GM12891 (cell line): ENCODE results near the gene JDP2.

Experiments
- POLR2A ChIP-seq: IDR thresholded peaks from 2 replicates; pipeline ENCODE4 v1.6.1; 2011; ENCODE audit warnings: low read depth, low read length, control low read depth
- POLR2AphosphoS5 ChIP-seq: IDR thresholded peaks from 2 replicates; pipeline ENCODE4 v1.6.1; 2011; ENCODE audit warnings: low read depth, low read length, control low read depth
- POU2F2 ChIP-seq: IDR thresholded peaks from 2 replicates; pipeline ENCODE4 v1.6.1; 2011; ENCODE audit warnings: low read depth, mild to moderate bottlenecking, control low read depth, low read length, moderate library complexity
- SPI1 ChIP-seq: IDR thresholded peaks from 2 replicates; pipeline ENCODE4 v1.6.1; 2011; ENCODE audit warnings: low read depth, low read length, control low read depth
- TAF1 ChIP-seq: IDR thresholded peaks from 2 replicates; pipeline ENCODE4 v1.6.1; 2011; ENCODE audit warnings: low read depth, low read length, control low read depth

DNA sequence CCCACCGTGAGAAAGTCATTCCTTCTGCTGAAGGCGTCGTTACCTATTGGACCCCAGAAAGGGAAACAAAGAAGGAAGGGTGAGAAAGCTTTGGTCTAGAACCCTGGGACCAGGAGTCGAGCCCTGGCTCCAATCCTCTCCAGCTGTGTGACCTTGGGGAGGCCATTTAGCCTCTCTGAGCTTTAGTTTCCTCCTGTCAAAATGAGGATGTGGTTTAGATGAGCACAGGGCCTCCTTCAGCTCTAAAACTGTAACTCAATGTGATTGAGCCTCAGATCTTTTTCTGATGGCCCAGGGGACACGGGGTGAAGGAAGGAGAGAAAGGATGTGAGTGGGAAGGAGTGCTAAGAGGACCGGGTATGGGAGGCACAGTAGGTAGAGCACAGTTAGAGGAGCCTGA lies 7.7 kb downstream of the JDP2 start:
- TF ChIP-seq POLR2A (no peak), POLR2AphosphoS5 (no peak), TAF1 (no peak), SPI1 (peak; percentile 71), POU2F2 (no peak)
